Left ventricle myocardium inferior (tissue), 1 donor: Measurements from ENCODE around the gene RSPH1. TPM values are rescaled to one million over a fixed set of nuclear protein-coding genes. Genes with fewer than 3 reads are reported as not detected.

Experiments used
- DNase-seq: peaks from one replicate; pipeline ENCODE4 v3.0.0-alpha.2; 2020
- H3K27ac ChIP-seq: fragments of 200-600 bp; replicated peaks from 2 replicates; pipeline ENCODE4 v1.8.0; 2021
- H3K27me3 ChIP-seq: fragments of 200-600 bp; 2 replicates; pipeline ENCODE4 v1.8.0; 2021; ENCODE audit warnings: low read depth
- H3K36me3 ChIP-seq: fragments of 200-600 bp; 2 replicates; pipeline ENCODE4 v1.8.0; 2021
- H3K4me1 ChIP-seq: fragments of 200-600 bp; 2 replicates; pipeline ENCODE4 v1.8.0; 2021
- H3K4me3 ChIP-seq: fragments of 200-600 bp; 2 replicates; pipeline ENCODE4 v1.8.0; 2021; ENCODE audit warnings: mild to moderate bottlenecking, moderate library complexity
- H3K9me3 ChIP-seq: fragments of 200-600 bp; replicated peaks from 2 replicates; pipeline ENCODE4 v1.8.0; 2021
- intact Hi-C: fragments of 100-400 bp; cut with micrococcal nuclease; formaldehyde crosslinking; loops from one replicate; pipeline ENCODE4 v1.11.0; 2022
- total RNA-seq: library from RNA; stranded (reverse); fragmentation: NEBNext Ultra II Directional; extraction: Animal tissue kit (Norgen Biotek cat#: 25700); gene quantifications from one replicate; pipeline ENCODE4 v1.2.1, GENCODE V29; 2021
- TF ChIP-seq, protein P1 (sequence below): fragments of 200-600 bp; IDR thresholded peaks from 2 replicates; pipeline ENCODE4 v1.8.0; 2021; ENCODE audit warnings: antibody characterized with exemption, mild to moderate bottlenecking, borderline replicate concordance
- donor health status: DM: no; HTN: yes; CAD: no; lungs with severe emphysema.

RSPH1 gene
- total RNA-seq, 1 donor from 2014 or later, result not detected

GRCh38 chr21:42534421-42535378 is 38.7 kb upstream of the RSPH1 start:
- H3K36me3 ChIP-seq, result no peaks in the 10 kb centered on the region
- no peak overlapping the region for H3K4me3 ChIP-seq
- H3K4me1 ChIP-seq, result peaks cover 24% of the 10 kb centered on the region
- DNase-seq, result no peak
- TF ChIP-seq, protein P1, sequence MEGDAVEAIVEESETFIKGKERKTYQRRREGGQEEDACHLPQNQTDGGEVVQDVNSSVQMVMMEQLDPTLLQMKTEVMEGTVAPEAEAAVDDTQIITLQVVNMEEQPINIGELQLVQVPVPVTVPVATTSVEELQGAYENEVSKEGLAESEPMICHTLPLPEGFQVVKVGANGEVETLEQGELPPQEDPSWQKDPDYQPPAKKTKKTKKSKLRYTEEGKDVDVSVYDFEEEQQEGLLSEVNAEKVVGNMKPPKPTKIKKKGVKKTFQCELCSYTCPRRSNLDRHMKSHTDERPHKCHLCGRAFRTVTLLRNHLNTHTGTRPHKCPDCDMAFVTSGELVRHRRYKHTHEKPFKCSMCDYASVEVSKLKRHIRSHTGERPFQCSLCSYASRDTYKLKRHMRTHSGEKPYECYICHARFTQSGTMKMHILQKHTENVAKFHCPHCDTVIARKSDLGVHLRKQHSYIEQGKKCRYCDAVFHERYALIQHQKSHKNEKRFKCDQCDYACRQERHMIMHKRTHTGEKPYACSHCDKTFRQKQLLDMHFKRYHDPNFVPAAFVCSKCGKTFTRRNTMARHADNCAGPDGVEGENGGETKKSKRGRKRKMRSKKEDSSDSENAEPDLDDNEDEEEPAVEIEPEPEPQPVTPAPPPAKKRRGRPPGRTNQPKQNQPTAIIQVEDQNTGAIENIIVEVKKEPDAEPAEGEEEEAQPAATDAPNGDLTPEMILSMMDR, result no peak
- H3K27me3 ChIP-seq, result no peaks in the 10 kb centered on the region
- H3K9me3 ChIP-seq, result no peaks in the 10 kb centered on the region
- no peak overlapping the region for H3K27ac ChIP-seq
- intact Hi-C loops, result no loop called here

DNA sequence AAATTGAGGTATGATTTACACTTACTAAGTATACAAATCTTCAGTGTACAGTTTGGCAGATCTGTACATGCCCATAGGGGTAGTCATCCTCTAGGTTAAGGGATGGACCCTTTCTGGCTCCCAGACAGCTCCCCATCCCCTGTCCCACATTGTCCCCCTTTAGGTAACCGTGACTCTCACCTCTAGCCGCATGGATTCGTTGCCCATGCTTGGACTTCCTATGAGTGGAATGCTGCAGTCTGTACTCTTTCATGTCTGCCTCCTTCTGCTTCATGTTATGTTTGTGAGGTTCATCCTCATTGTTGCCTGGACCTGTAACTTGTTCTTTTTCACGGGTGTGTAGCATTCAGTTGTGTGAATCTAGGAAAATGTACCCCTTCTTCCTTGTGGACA is 37.9 kb upstream of the RSPH1 start:
- Histone ChIP-seq H3K9me3 (no peaks in the 10 kb centered on the region), H3K4me3 (no peak overlapping the region), H3K27ac (no peak overlapping the region), H3K36me3 (no peaks in the 10 kb centered on the region), H3K4me1 (peaks cover 24% of the 10 kb centered on the region), H3K27me3 (no peaks in the 10 kb centered on the region)
- intact Hi-C loops, result no loop called here
- TF ChIP-seq, protein P1, result no peak
- DNase-seq, result no peak

- no peak overlapping the region for H3K4me3 ChIP-seq
- no peak overlapping the region for H3K27ac ChIP-seq
- DNase-seq, result no peak
- TF ChIP-seq, protein P1, result no peak
- H3K36me3 ChIP-seq, result no peaks in the 10 kb centered on the region
- H3K9me3 ChIP-seq, result no peaks in the 10 kb centered on the region
- intact Hi-C loops, result no loop called here
- H3K27me3 ChIP-seq, result no peaks in the 10 kb centered on the region
- H3K4me1 ChIP-seq, result peaks cover 24% of the 10 kb centered on the region
These were observed 37.4 kb upstream of the RSPH1 start for GRCh38 chr21:42533306-42533962.

DNA sequence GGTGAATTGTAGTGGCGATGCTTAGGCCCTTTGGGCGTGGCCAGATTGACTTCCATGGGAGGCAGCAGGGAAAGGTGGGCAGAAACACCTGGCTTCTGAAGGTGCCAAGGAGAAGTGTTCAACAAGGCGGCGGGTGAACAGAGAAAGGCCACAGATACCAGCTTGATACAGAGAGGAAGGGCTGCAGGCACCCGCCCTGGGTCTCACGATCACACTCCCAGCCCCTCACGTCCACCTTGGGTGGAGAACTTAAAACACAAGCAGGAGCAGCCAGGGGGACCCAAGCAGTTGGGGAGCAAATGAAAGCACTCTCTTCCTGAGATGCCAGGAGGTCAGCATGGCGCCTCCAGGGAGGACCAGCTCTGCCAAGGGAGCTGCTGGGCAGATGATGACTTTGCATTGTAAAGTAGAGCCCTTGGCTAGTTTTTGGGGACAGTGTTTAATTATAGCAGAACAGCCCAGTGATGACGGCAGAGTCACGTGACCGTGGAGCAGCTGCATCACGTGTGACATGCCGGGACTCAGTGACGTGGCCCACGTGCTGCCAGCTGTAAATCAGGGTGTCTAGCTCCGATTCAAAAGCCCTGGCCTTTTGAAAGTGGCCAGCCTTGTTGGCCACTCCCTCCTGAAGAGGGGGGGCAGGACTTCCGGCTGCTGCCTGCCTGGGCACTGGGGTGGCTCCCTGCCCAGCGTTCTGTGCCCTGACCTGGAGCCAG is 36.6 kb upstream of the RSPH1 start:
- DNase-seq, result peak; percentile 41
- Histone ChIP-seq H3K4me1 (peaks cover 32% of the 10 kb centered on the region), H3K27me3 (no peaks in the 10 kb centered on the region), H3K4me3 (no peak overlapping the region), H3K36me3 (no peaks in the 10 kb centered on the region), H3K9me3 (no peaks in the 10 kb centered on the region), H3K27ac (peak overlapping the region; percentile 37)
- TF ChIP-seq, protein P1, result no peak
- intact Hi-C loops, result no loop called here

- Histone ChIP-seq H3K9me3 (no peaks in the 10 kb centered on the region), H3K4me1 (peaks cover 40% of the 10 kb centered on the region), H3K36me3 (no peaks in the 10 kb centered on the region), H3K27me3 (no peaks in the 10 kb centered on the region), H3K27ac (no peak overlapping the region), H3K4me3 (no peak overlapping the region)
- intact Hi-C loops, result no loop called here
- DNase-seq, result no peak
- TF ChIP-seq, protein P1, result no peak
These were observed 35.7 kb upstream of the RSPH1 start for GRCh38 chr21:42531771-42532170.
